Measurements from ENCODE around the gene DGLUCY.
"Not testable (repeated sequence)": the region's sequence is repeated elsewhere in the genome, so short reads cannot be mapped to it uniquely, and the experiment has no call there.

The DGLUCY gene

GRCh38 chr14:91256661-91257060 is 142.8 kb downstream of the DGLUCY start:
- peaks cover 30% of the 10 kb centered on the region for H3K36me3 Mint-ChIP-seq (ENCODE audit: insufficient read depth)
- H3K4me3 Mint-ChIP-seq: no peak overlapping the region
- H3K27ac Mint-ChIP-seq (ENCODE audit: low read depth): no peak overlapping the region
- H3K9me3 Mint-ChIP-seq: no peaks in the 10 kb centered on the region
- peaks cover 71% of the 10 kb centered on the region for H3K4me1 Mint-ChIP-seq
- no peaks in the 10 kb centered on the region for H3K27me3 Mint-ChIP-seq
- ATAC-seq (replicated peaks; ENCODE audit: extremely low read depth, poor library complexity, severe bottlenecking) (no peak), DNase-seq (ENCODE audit: low spot score in 2 of 2) (no peak)

GRCh38 chr14:91257328-91258010 is 143.6 kb downstream of the DGLUCY start:
- no peaks in the 10 kb centered on the region for H3K9me3 Mint-ChIP-seq
- ATAC-seq (replicated peaks; ENCODE audit: extremely low read depth, poor library complexity, severe bottlenecking): no peak
- no peak overlapping the region for H3K4me3 Mint-ChIP-seq
- H3K27ac Mint-ChIP-seq (ENCODE audit: low read depth): no peak overlapping the region
- H3K4me1 Mint-ChIP-seq: peaks cover 63% of the 10 kb centered on the region
- DNase-seq (ENCODE audit: low spot score in 2 of 2): no peak
- H3K36me3 Mint-ChIP-seq (ENCODE audit: insufficient read depth): peaks cover 32% of the 10 kb centered on the region
- H3K27me3 Mint-ChIP-seq: no peaks in the 10 kb centered on the region

- Mint-ChIP-seq H3K36me3 (ENCODE audit: insufficient read depth) (peaks cover 32% of the 10 kb centered on the region), H3K4me3 (no peak overlapping the region), H3K27me3 (no peaks in the 10 kb centered on the region), H3K9me3 (no peaks in the 10 kb centered on the region), H3K27ac (ENCODE audit: low read depth) (no peak overlapping the region), H3K4me1 (peaks cover 59% of the 10 kb centered on the region)
- ATAC-seq (replicated peaks; ENCODE audit: extremely low read depth, poor library complexity, severe bottlenecking) (no peak), DNase-seq (ENCODE audit: low spot score in 2 of 2) (no peak)
These were observed 144.2 kb downstream of the DGLUCY start for GRCh38 chr14:91258011-91258618.

- DNase-seq (ENCODE audit: low spot score in 2 of 2): no peak
- Mint-ChIP-seq H3K4me1 (peaks cover 64% of the 10 kb centered on the region), H3K27ac (ENCODE audit: low read depth) (peak overlapping the region; percentile 22), H3K36me3 (ENCODE audit: insufficient read depth) (peaks cover 36% of the 10 kb centered on the region), H3K27me3 (no peaks in the 10 kb centered on the region), H3K4me3 (no peak overlapping the region), H3K9me3 (no peaks in the 10 kb centered on the region)
- ATAC-seq (replicated peaks; ENCODE audit: extremely low read depth, poor library complexity, severe bottlenecking): no peak
These were observed 145.0 kb downstream of the DGLUCY start for GRCh38 chr14:91258876-91259275.

GRCh38 chr14:91261115-91261514 is 147.2 kb downstream of the DGLUCY start:
- peak overlapping the region; percentile 75 for H3K27ac Mint-ChIP-seq (ENCODE audit: low read depth)
- peaks cover 64% of the 10 kb centered on the region for H3K4me1 Mint-ChIP-seq
- H3K4me3 Mint-ChIP-seq: peak overlapping the region; percentile 17
- H3K36me3 Mint-ChIP-seq (ENCODE audit: insufficient read depth): peaks cover 36% of the 10 kb centered on the region
- H3K9me3 Mint-ChIP-seq: no peaks in the 10 kb centered on the region
- peak in 1 of 2 donors; percentile 43 for DNase-seq (ENCODE audit: low spot score in 2 of 2)
- ATAC-seq (replicated peaks; ENCODE audit: extremely low read depth, poor library complexity, severe bottlenecking): peak; percentile 78
- H3K27me3 Mint-ChIP-seq: no peaks in the 10 kb centered on the region

- Mint-ChIP-seq H3K4me1 (peaks cover 57% of the 10 kb centered on the region), H3K36me3 (ENCODE audit: insufficient read depth) (peaks cover 35% of the 10 kb centered on the region), H3K27me3 (no peaks in the 10 kb centered on the region), H3K27ac (ENCODE audit: low read depth) (peak overlapping the region; percentile 15), H3K9me3 (no peaks in the 10 kb centered on the region), H3K4me3 (no peak overlapping the region)
- no peak for DNase-seq (ENCODE audit: low spot score in 2 of 2)
- no peak for ATAC-seq (replicated peaks; ENCODE audit: extremely low read depth, poor library complexity, severe bottlenecking)
These were observed 148.2 kb downstream of the DGLUCY start for GRCh38 chr14:91261986-91262549.

GRCh38 chr14:91263329-91263728 is 149.5 kb downstream of the DGLUCY start:
- Mint-ChIP-seq H3K27me3 (no peaks in the 10 kb centered on the region), H3K27ac (ENCODE audit: low read depth) (peak overlapping the region; percentile 80), H3K36me3 (ENCODE audit: insufficient read depth) (peaks cover 36% of the 10 kb centered on the region), H3K4me3 (peak overlapping the region; percentile 62), H3K9me3 (no peaks in the 10 kb centered on the region), H3K4me1 (peaks cover 60% of the 10 kb centered on the region)
- ATAC-seq (replicated peaks; ENCODE audit: extremely low read depth, poor library complexity, severe bottlenecking) (no peak), DNase-seq (ENCODE audit: low spot score in 2 of 2) (no peak)

- peak overlapping the region; percentile 82 for H3K27ac Mint-ChIP-seq (ENCODE audit: low read depth)
- peaks cover 43% of the 10 kb centered on the region for H3K36me3 Mint-ChIP-seq (ENCODE audit: insufficient read depth)
- H3K4me3 Mint-ChIP-seq: peak overlapping the region; percentile 62
- ATAC-seq (replicated peaks; ENCODE audit: extremely low read depth, poor library complexity, severe bottlenecking) (peak; percentile 26), DNase-seq (ENCODE audit: low spot score in 2 of 2) (no peak)
- no peaks in the 10 kb centered on the region for H3K9me3 Mint-ChIP-seq
- H3K27me3 Mint-ChIP-seq: no peaks in the 10 kb centered on the region
- peaks cover 62% of the 10 kb centered on the region for H3K4me1 Mint-ChIP-seq
These were observed 150.6 kb downstream of the DGLUCY start for GRCh38 chr14:91264151-91265150.

- peak overlapping the region; percentile 28 for H3K4me3 Mint-ChIP-seq
- peak overlapping the region; percentile 82 for H3K27ac Mint-ChIP-seq (ENCODE audit: low read depth)
- H3K4me1 Mint-ChIP-seq: peaks cover 62% of the 10 kb centered on the region
- no peaks in the 10 kb centered on the region for H3K9me3 Mint-ChIP-seq
- DNase-seq (ENCODE audit: low spot score in 2 of 2) (no peak), ATAC-seq (replicated peaks; ENCODE audit: extremely low read depth, poor library complexity, severe bottlenecking) (no peak)
- H3K27me3 Mint-ChIP-seq: no peaks in the 10 kb centered on the region
- peaks cover 51% of the 10 kb centered on the region for H3K36me3 Mint-ChIP-seq (ENCODE audit: insufficient read depth)
These were observed 151.5 kb downstream of the DGLUCY start for GRCh38 chr14:91265404-91265803.

GRCh38 chr14:91266276-91266675 is 152.4 kb downstream of the DGLUCY start:
- DNase-seq (ENCODE audit: low spot score in 2 of 2); H3K27me3 Mint-ChIP-seq; H3K9me3 Mint-ChIP-seq; ATAC-seq (replicated peaks; ENCODE audit: extremely low read depth, poor library complexity, severe bottlenecking): not testable (repeated sequence)
- Mint-ChIP-seq H3K4me3 (peak overlapping the region; percentile 28), H3K27ac (ENCODE audit: low read depth) (peak overlapping the region; percentile 82), H3K4me1 (peaks cover 53% of the 10 kb centered on the region), H3K36me3 (ENCODE audit: insufficient read depth) (peaks cover 51% of the 10 kb centered on the region)

GRCh38 chr14:91267965-91268437 is 154.1 kb downstream of the DGLUCY start:
- DNase-seq (ENCODE audit: low spot score in 2 of 2) (no peak), ATAC-seq (replicated peaks; ENCODE audit: extremely low read depth, poor library complexity, severe bottlenecking) (no peak)
- no peak overlapping the region for H3K4me3 Mint-ChIP-seq
- no peaks in the 10 kb centered on the region for H3K9me3 Mint-ChIP-seq
- H3K36me3 Mint-ChIP-seq (ENCODE audit: insufficient read depth): peaks cover 55% of the 10 kb centered on the region
- no peaks in the 10 kb centered on the region for H3K27me3 Mint-ChIP-seq
- H3K4me1 Mint-ChIP-seq: peaks cover 53% of the 10 kb centered on the region
- peak overlapping the region; percentile 82 for H3K27ac Mint-ChIP-seq (ENCODE audit: low read depth)

Measured in central memory CD8-positive, alpha-beta T cell (primary cell).